Measurements from ENCODE around the gene BCAS3. TPM values are rescaled to one million over a fixed set of nuclear protein-coding genes. Genes with fewer than 3 reads are reported as not detected.

Gene BCAS3
- total RNA-seq, 1 donor from 2014 or later, result 15.2 TPM

GRCh38 chr17:61318684-61319098 lies 641.0 kb downstream of the BCAS3 start:
- H3K4me3 ChIP-seq (ENCODE audit: low read depth, low read length), result no peak overlapping the region
- no peak for DNase-seq (ENCODE audit: low read depth)
- TF ChIP-seq CTCF (conservative IDR thresholded peaks at IDR 0.05; ENCODE audit: low read depth, low read length), result no peak

- H3K4me3 ChIP-seq (ENCODE audit: low read depth, low read length), result no peak overlapping the region
- no peak for TF ChIP-seq CTCF (conservative IDR thresholded peaks at IDR 0.05; ENCODE audit: low read depth, low read length)
- DNase-seq (ENCODE audit: low read depth), result no peak
Measured at GRCh38 chr17:61321344-61321743, 643.7 kb downstream of the BCAS3 start.

GRCh38 chr17:61322325-61323002 lies 644.8 kb downstream of the BCAS3 start:
- no peak for DNase-seq (ENCODE audit: low read depth)
- no peak overlapping the region for H3K4me3 ChIP-seq (ENCODE audit: low read depth, low read length)
- TF ChIP-seq CTCF (conservative IDR thresholded peaks at IDR 0.05; ENCODE audit: low read depth, low read length), result no peak

GRCh38 chr17:61323003-61323908 lies 645.6 kb downstream of the BCAS3 start:
- TF ChIP-seq CTCF (conservative IDR thresholded peaks at IDR 0.05; ENCODE audit: low read depth, low read length), result no peak
- DNase-seq (ENCODE audit: low read depth), result no peak
- no peak overlapping the region for H3K4me3 ChIP-seq (ENCODE audit: low read depth, low read length)

- no peak overlapping the region for H3K4me3 ChIP-seq (ENCODE audit: low read depth, low read length)
- TF ChIP-seq CTCF (conservative IDR thresholded peaks at IDR 0.05; ENCODE audit: low read depth, low read length), result no peak
- no peak for DNase-seq (ENCODE audit: low read depth)
Measured at GRCh38 chr17:61323909-61324868, 646.5 kb downstream of the BCAS3 start.

GRCh38 chr17:61324950-61325349 lies 647.3 kb downstream of the BCAS3 start:
- no peak for DNase-seq (ENCODE audit: low read depth)
- H3K4me3 ChIP-seq (ENCODE audit: low read depth, low read length), result no peak overlapping the region
- no peak for TF ChIP-seq CTCF (conservative IDR thresholded peaks at IDR 0.05; ENCODE audit: low read depth, low read length)
